HG03521 (cell line): ENCODE data around the gene AHNAK2.
"Not testable (repeated sequence)": the region's sequence is repeated elsewhere in the genome, so short reads cannot be mapped to it uniquely, and the experiment has no call there.

Experiments
- ATAC-seq: cut with Tn5 transposase; IDR thresholded peaks from one replicate; pipeline ENCODE4 v1.9.1; 2021; ENCODE audit warnings: mild to moderate bottlenecking, moderate library complexity; ENCODE audit not compliant: unreplicated experiment

Gene AHNAK2

GRCh38 chr14:104904650-104905578, 73.3 kb downstream of the AHNAK2 start:
- ATAC-seq = not testable (repeated sequence)

DNA sequence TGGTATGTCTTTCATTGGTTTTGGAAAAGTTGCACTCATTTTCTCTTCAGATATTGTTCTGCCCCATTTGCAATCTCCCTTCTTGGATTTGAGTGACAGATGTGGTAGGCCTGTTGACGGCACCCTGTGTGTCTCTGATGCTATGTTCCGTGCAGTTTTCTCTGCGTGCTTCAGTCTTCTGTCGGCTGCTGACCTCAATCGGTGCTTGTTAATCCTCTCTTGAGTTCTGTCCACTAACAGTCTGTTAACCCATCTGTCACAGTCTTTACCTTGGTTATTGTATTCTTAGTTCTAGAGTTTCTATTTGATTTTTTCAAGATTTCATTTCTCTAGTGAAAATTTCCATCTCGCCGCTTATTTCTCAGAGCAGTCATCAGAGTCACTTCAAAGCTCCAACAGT, 74.2 kb downstream of the AHNAK2 start:
- ATAC-seq = no peak

DNA sequence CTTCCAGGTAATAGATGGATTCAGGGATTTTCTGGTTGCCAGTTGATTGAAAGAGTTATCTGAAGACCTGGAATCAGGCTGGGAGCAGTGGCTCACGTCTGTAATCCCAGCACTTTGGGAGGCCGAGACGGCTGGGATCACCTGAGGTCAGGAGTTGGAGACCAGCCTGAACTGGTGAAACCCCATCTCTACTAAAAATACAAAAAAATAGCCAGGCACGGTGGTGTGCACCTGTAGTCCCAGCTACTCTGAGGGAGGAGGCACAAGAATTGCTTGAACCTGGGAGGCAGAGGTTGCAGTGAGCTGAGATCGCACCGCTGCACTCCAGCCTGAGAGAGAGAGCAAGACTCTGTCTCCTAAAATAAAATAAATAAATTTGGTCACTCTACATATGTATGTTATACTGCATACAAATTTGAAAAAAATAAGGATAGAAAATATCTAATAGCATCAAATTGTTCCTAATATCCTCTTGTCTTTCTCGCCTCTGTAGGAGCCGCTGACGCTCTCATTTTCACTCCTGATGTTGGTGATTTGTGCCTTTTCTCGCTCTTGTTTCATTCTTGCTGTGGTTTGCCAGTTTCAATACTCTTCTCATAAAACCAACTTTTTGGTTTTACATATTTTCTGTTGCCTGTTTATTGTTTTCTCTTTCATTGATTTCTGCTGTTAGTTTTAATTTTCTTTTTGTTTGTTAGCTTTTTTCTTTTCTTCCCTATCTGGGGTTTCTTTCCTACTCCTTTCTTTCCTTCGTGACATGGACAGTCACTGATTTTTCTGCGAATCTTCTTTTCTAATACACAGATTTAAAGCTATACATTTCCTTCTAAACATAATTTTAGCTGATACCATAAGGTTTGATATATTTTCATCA, 77.3 kb downstream of the AHNAK2 start:
- ATAC-seq = no peak

DNA sequence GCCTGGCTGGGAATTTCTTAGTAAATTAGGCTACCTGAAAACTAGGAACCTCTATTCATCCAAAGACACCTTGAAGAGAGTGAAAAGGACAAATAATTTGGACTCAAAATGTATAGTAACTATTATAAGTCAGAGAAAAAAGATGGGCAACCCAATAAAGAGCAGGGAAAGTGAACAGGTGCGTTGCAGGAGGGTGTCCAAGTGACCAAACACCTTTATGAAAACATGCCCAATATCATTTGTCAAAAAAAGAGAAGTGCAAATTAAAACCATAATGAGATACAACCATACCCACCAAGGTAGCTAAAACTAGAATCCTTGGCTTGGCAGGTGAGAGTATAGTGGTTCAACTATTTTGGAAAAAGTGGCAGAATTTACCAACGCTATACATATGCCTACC, 78.4 kb downstream of the AHNAK2 start:
- ATAC-seq = no peak

GRCh38 chr14:104898870-104899510, 79.2 kb downstream of the AHNAK2 start:
- no peak for ATAC-seq

- no peak for ATAC-seq
Observed at GRCh38 chr14:104898195-104898558, 80.0 kb downstream of the AHNAK2 start.

- ATAC-seq = no peak
Observed at GRCh38 chr14:104897330-104898194, 80.6 kb downstream of the AHNAK2 start.

- no peak for ATAC-seq
Observed at GRCh38 chr14:104895786-104896661, 82.2 kb downstream of the AHNAK2 start.

GRCh38 chr14:104895207-104895785, 82.9 kb downstream of the AHNAK2 start:
- no peak for ATAC-seq

GRCh38 chr14:104894331-104895206, 83.6 kb downstream of the AHNAK2 start:
- no peak for ATAC-seq

GRCh38 chr14:104893435-104894207, 84.6 kb downstream of the AHNAK2 start:
- ATAC-seq = no peak

DNA sequence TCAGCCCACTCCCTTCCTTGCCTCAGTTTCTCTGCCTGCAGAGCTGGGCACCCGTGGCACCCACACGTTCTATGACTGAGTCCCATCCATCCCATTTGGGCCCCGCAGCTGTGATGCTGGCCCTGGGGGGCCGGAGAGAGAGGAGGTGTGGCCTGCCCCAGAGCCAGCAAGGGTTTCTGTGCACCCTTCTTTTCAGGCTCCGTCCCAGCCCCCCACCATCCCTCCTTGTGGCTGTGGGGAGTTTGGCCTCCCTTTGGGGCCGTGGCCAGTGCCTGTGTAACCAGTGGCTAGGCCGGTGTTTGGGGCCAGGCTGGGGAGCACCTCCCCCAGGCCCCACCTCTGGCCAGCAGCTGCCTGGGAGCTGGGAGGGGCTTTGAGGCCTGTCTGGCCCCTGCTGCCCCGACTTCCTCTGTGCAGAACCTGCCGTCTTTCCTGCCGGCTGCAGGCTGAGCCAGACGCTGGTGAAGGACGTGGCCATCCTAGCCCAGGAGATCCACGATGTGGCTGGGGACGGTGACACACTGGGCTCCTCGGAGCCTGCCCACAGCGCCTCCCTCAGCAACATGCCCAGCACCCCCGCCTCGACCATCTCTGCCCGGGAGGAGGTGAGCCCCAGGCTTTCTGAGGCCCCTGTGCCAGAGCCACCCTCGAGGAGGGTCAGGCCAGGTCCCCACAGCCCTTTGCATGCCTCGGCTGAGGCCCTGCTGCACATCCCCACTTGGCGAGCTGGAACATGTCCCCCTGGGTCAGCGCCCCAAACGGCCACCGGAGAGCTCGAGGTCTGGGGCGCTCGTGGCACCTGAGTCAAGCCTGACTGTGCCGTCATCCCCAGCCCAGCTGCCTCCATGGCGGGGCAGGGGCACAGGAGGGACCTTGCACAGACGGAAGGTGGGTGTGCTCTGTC, 85.4 kb downstream of the AHNAK2 start:
- ATAC-seq = no peak

GRCh38 chr14:104891664-104892530, 86.3 kb downstream of the AHNAK2 start:
- ATAC-seq = no peak

- no peak for ATAC-seq
Observed at GRCh38 chr14:104891121-104891551, 87.0 kb downstream of the AHNAK2 start.

DNA sequence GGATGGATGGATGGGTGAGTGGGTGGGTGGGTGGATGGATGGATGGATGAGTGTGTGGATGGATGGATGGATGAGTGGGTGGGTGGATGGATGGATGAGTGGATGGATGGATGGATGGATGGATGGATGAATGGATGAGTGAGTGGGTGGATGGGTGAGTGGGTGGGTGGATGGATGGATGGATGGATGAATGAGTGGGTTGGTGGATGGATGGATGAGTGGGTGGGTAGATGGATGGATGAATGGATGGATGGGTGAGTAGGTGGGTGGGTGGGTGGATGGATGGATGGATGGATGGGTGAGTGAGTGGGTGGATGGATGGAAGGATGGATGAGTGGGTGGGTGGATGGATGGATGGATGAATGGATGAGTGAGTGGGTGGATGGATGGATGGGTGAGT, 87.9 kb downstream of the AHNAK2 start:
- not testable (repeated sequence) for ATAC-seq
